ENCODE data around the gene CCDC18.
"Not testable (repeated sequence)": the region's sequence is repeated elsewhere in the genome, so short reads cannot be mapped to it uniquely, and the experiment has no call there.

The CCDC18 gene

GRCh38 chr1:93275634-93276295 is 95.2 kb downstream of the CCDC18 start:
- DNase-seq (ENCODE audit: low read depth) = no peak
- TF ChIP-seq CTCF (IDR thresholded peaks at IDR 0.05; ENCODE audit: low read depth, low read length, missing control alignments) = no peak
- H3K4me3 ChIP-seq (ENCODE audit: low read depth, low read length) = no peak overlapping the region

GRCh38 chr1:93277530-93277929 is 97.0 kb downstream of the CCDC18 start:
- not testable (repeated sequence) for DNase-seq (ENCODE audit: low read depth); H3K4me3 ChIP-seq (ENCODE audit: low read depth, low read length)

GRCh38 chr1:93283496-93283895 is 103.0 kb downstream of the CCDC18 start:
- no peak for TF ChIP-seq CTCF (IDR thresholded peaks at IDR 0.05; ENCODE audit: low read depth, low read length, missing control alignments)
- no peak overlapping the region for H3K4me3 ChIP-seq (ENCODE audit: low read depth, low read length)
- DNase-seq (ENCODE audit: low read depth) = no peak

DNA sequence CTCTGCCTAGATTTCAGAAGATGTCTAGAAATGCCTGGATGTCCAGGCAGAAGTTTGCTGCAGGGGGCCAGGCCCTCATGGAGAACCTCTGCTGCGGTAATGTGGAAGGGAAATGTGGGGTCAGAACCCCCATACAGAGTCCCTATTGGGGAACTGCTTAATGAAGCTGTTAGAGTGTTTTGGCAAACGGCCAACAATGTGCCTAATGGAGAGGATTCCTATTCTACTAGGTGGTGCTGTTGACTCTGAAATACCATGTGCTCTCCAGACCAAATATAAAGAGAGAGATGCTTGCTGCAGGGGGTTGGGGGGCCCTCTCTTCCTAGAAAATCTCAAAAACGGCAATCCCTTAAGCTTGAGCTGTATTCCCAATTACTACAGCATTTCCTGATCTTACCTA is 108.0 kb downstream of the CCDC18 start:
- no peak overlapping the region for H3K4me3 ChIP-seq (ENCODE audit: low read depth, low read length)
- no peak for DNase-seq (ENCODE audit: low read depth)
- no peak for TF ChIP-seq CTCF (IDR thresholded peaks at IDR 0.05; ENCODE audit: low read depth, low read length, missing control alignments)

GRCh38 chr1:93296555-93297154 is 116.1 kb downstream of the CCDC18 start:
- no peak for TF ChIP-seq CTCF (IDR thresholded peaks at IDR 0.05; ENCODE audit: low read depth, low read length, missing control alignments)
- no peak overlapping the region for H3K4me3 ChIP-seq (ENCODE audit: low read depth, low read length)
- no peak for DNase-seq (ENCODE audit: low read depth)

GRCh38 chr1:93301131-93301530 is 120.6 kb downstream of the CCDC18 start:
- DNase-seq (ENCODE audit: low read depth) = no peak

GRCh38 chr1:93302078-93302477 is 121.6 kb downstream of the CCDC18 start:
- no peak overlapping the region for H3K4me3 ChIP-seq (ENCODE audit: low read depth, low read length)

More at GRCh38 chr1:93301131-93301530, 120.6 kb downstream of the CCDC18 start:
- H3K4me3 ChIP-seq (ENCODE audit: low read depth, low read length) = no peak overlapping the region
- TF ChIP-seq CTCF (IDR thresholded peaks at IDR 0.05; ENCODE audit: low read depth, low read length, missing control alignments) = no peak

More at GRCh38 chr1:93302078-93302477, 121.6 kb downstream of the CCDC18 start:
- no peak for DNase-seq (ENCODE audit: low read depth)
- TF ChIP-seq CTCF (IDR thresholded peaks at IDR 0.05; ENCODE audit: low read depth, low read length, missing control alignments) = no peak
